PFSK-1 (cell line): ENCODE results near the gene FSD2.

Source experiments
- FOXP2 ChIP-seq: optimal IDR thresholded peaks from 2 replicates; pipeline ENCODE3; 2011; ENCODE audit warnings: borderline replicate concordance, control low read depth, inconsistent platforms; ENCODE audit not compliant: insufficient read depth; ENCODE audit errors: extremely low read length, extremely low read depth
- POLR2AphosphoS5 ChIP-seq: IDR thresholded peaks from 2 replicates; pipeline ENCODE4 v1.6.1; 2012; ENCODE audit warnings: low read depth, mild to moderate bottlenecking, control low read depth, low read length, moderate library complexity
- SIN3A ChIP-seq: IDR thresholded peaks from 2 replicates; pipeline ENCODE4 v1.6.1; 2012; ENCODE audit warnings: mild to moderate bottlenecking, low read length, moderate library complexity, borderline replicate concordance; ENCODE audit not compliant: insufficient read depth
- TAF1 ChIP-seq: IDR thresholded peaks from 2 replicates; pipeline ENCODE4 v1.6.1; 2012; ENCODE audit warnings: low read length, control low read depth, borderline replicate concordance; ENCODE audit not compliant: insufficient read depth
- TF ChIP-seq, protein P1 (sequence below), 2 experiments: IDR thresholded peaks; 2 replicates each; pipeline versions ENCODE4 v1.6.1 to v1.8.0; 2011 to 2012; ENCODE audit warnings: low read depth in 2 of 2, low read length in 2 of 2, control low read depth in 1 of 2, inconsistent platforms in 1 of 2, mild to moderate bottlenecking in 1 of 2, moderate library complexity in 1 of 2; ENCODE audit not compliant: insufficient read depth in 1 of 2

The FSD2 gene

DNA sequence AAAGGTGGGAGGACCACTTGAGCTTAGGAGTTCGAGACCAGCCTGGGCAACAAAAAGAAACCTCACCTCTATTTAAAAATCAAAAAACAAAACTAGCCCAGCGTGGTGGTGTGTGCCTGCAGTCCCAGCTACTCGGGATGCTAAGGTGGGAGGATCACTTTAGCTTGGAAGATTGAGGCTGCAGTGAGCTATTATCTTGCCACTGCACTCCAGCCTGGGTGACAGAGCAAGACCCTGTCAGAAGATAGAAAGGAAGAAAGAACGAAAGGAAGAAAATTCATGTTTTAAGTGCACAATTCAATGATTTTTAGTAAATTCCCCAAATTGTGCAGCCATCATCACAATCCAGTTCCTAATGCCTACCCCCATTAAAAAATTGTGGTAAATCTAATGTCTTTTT is 7.8 kb downstream of the FSD2 start:
- TF ChIP-seq POLR2AphosphoS5 (no peak), SIN3A (no peak), TAF1 (no peak)

DNA sequence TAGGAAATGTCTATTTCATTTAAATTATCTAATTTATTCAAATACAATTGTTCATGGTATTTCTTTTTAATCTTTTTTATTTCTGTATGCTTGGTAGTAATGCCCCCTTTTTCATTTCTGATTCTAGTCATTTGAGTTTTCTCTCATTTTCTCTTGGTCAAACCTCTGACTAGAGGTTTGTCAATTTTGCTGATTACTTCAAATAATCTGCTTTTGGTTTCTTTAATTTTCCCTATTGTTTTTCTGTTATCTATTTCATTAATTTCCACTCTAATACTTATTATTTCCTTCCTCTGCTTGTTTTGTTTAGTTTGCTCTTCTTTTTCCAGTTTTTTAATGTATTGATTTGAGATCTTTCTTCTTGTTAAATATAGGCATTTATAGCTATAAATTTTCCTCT is 12.1 kb downstream of the FSD2 start:
- no peak for TF ChIP-seq SIN3A
- TF ChIP-seq FOXP2 = no peak
- TF ChIP-seq TAF1 = no peak
- TF ChIP-seq, protein P1, sequence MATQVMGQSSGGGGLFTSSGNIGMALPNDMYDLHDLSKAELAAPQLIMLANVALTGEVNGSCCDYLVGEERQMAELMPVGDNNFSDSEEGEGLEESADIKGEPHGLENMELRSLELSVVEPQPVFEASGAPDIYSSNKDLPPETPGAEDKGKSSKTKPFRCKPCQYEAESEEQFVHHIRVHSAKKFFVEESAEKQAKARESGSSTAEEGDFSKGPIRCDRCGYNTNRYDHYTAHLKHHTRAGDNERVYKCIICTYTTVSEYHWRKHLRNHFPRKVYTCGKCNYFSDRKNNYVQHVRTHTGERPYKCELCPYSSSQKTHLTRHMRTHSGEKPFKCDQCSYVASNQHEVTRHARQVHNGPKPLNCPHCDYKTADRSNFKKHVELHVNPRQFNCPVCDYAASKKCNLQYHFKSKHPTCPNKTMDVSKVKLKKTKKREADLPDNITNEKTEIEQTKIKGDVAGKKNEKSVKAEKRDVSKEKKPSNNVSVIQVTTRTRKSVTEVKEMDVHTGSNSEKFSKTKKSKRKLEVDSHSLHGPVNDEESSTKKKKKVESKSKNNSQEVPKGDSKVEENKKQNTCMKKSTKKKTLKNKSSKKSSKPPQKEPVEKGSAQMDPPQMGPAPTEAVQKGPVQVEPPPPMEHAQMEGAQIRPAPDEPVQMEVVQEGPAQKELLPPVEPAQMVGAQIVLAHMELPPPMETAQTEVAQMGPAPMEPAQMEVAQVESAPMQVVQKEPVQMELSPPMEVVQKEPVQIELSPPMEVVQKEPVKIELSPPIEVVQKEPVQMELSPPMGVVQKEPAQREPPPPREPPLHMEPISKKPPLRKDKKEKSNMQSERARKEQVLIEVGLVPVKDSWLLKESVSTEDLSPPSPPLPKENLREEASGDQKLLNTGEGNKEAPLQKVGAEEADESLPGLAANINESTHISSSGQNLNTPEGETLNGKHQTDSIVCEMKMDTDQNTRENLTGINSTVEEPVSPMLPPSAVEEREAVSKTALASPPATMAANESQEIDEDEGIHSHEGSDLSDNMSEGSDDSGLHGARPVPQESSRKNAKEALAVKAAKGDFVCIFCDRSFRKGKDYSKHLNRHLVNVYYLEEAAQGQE (IDR thresholded peaks at IDR 0.05; ENCODE audit: insufficient read depth in 1 of 2, low read depth in 2 of 2, low read length in 2 of 2) = no peak
- TF ChIP-seq POLR2AphosphoS5 = no peak

DNA sequence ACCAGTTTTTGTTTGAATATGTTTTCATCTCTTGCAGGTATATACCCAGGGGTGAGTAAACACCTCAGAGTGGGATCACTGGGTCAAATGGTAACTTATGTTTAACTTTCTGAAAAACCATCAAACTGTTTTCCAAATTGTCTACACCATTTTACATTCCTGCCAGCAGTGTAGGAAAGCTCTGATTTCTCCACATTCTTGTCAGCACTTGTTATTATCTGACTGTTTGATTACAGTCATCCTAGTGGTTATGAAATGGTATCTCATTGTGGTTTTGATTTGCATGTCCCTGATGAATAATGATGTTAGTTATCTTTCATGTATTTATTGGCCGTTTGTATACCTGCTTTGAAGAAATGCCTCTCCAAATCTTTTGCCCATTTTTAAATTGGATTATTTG is 13.8 kb downstream of the FSD2 start:
- TF ChIP-seq, protein P1 (IDR thresholded peaks at IDR 0.05; ENCODE audit: insufficient read depth in 1 of 2, low read depth in 2 of 2, low read length in 2 of 2) = no peak
- TF ChIP-seq SIN3A (no peak), FOXP2 (no peak), TAF1 (no peak)

DNA sequence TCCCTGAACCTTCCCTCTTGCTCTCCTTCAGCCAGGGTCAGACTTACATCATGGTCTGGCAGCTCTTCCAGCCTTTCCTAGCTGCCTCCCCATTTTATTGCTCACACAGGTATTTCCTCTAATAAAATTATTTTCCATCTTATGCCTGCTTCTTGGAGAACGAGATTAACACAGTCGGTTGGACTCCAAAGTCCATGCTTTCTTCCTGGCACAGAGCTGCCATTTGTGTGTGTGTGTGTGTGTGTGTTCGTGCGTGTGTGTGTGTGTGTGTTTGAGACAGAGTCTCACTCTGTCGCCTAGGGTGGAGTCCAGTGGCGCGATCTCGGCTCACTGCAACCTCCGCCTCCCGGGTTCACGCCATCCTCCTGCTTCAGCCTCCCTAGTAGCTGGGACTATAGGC is 15.5 kb downstream of the FSD2 start:
- TF ChIP-seq TAF1 (no peak), FOXP2 (no peak), SIN3A (no peak), POLR2AphosphoS5 (no peak)
- TF ChIP-seq, protein P1 (IDR thresholded peaks at IDR 0.05; ENCODE audit: insufficient read depth in 1 of 2, low read depth in 2 of 2, low read length in 2 of 2) = no peak

DNA sequence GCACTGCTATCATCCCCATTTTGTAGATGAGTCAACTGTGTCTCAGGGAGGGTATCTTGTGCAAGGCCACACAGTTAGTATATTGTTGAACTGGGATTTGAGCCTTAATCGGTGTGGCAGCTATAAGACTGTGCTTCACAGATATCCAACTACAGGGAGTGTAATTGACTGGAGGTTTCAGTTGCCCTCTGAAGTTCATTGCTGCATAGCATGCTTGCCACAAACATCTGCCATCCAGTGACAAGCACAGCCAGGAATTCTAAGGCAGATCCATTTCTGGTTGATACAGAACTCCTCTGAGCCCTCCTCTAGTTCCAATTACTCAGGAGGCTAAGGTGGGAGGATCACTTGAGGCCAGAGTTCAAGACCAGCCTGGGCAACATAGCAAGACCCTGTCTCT is 16.4 kb downstream of the FSD2 start:
- TF ChIP-seq, protein P1 (IDR thresholded peaks at IDR 0.05; ENCODE audit: insufficient read depth in 1 of 2, low read depth in 2 of 2, low read length in 2 of 2) = no peak
- no peak for TF ChIP-seq POLR2AphosphoS5
- no peak for TF ChIP-seq TAF1
- TF ChIP-seq SIN3A = no peak
- no peak for TF ChIP-seq FOXP2
